Vagina (tissue), 2 donors: ENCODE data around the gene ISM1.

Source experiments
- CTCF ChIP-seq, 3 experiments: fragments of 450-650 bp in 2 of 3; fragments of 200-600 bp in 1 of 3; sonication (generic) in 1 of 3; IDR thresholded peaks; one replicate each; pipeline ENCODE4 v1.5.1; 2017 to 2019; ENCODE audit warnings: antibody characterized with exemption in 3 of 3, mild to moderate bottlenecking in 2 of 3, moderate library complexity in 2 of 3
- POLR2A ChIP-seq, 2 donors: fragments of 450-650 bp; IDR thresholded peaks; one replicate each; pipeline ENCODE4 v1.6.1; 2017; ENCODE audit warnings: antibody characterized with exemption in 2 of 2, mild to moderate bottlenecking in 2 of 2, moderate library complexity in 2 of 2
- POLR2AphosphoS5 ChIP-seq, 2 donors: sonication (generic); formaldehyde crosslinking; IDR thresholded peaks; one replicate each; pipeline ENCODE4 v1.9.0; 2017; ENCODE audit warnings: antibody characterized with exemption in 2 of 2, mild to moderate bottlenecking in 2 of 2, low read depth in 1 of 2; ENCODE audit not compliant: insufficient read depth in 1 of 2

- TF ChIP-seq CTCF (IDR thresholded peaks at IDR 0.05) (no peak), POLR2A (IDR thresholded peaks at IDR 0.05) (no peak), POLR2AphosphoS5 (IDR thresholded peaks at IDR 0.05; ENCODE audit: insufficient read depth in 1 of 2, low read depth in 1 of 2) (no peak)
Measured at GRCh38 chr20:13262671-13263360, 41.7 kb downstream of the ISM1 start.
